ENCODE measurements around the gene NPHP4. TPM values are rescaled to one million over a fixed set of nuclear protein-coding genes. Genes with fewer than 3 reads are reported as not detected.
"Not testable (repeated sequence)": the region's sequence is repeated elsewhere in the genome, so short reads cannot be mapped to it uniquely, and the experiment has no call there.

Gene NPHP4
- total RNA-seq, 2 donors from 2014 or later: 11.4 to 32.2 TPM

GRCh38 chr1:5933676-5934057 is 58.6 kb downstream of the NPHP4 start:
- no peak for DNase-seq (ENCODE audit: low spot score)
- TF ChIP-seq POLR2AphosphoS5 (IDR thresholded peaks at IDR 0.05): no peak
- Histone ChIP-seq H3K4me1 (replicated peaks) (no peaks in the 10 kb centered on the region), H3K27me3 (replicated peaks; ENCODE audit: insufficient read depth) (no peaks in the 10 kb centered on the region), H3K4me3 (no peak overlapping the region), H3K36me3 (no peaks in the 10 kb centered on the region), H3K9me3 (no peaks in the 10 kb centered on the region), H3K27ac (no peak overlapping the region)
- intact Hi-C loops (cut with DNase I): no loop called here
- 86% methylated on average over 7 of the region's 7 CpGs for WGBS

GRCh38 chr1:5933050-5933449 is 59.2 kb downstream of the NPHP4 start:
- intact Hi-C loops (cut with DNase I): no loop called here
- WGBS: 97% methylated on average over 6 of the region's 6 CpGs
- no peaks in the 10 kb centered on the region for H3K4me1 ChIP-seq (replicated peaks)
- TF ChIP-seq POLR2AphosphoS5 (IDR thresholded peaks at IDR 0.05) (no peak), CTCF (IDR thresholded peaks at IDR 0.05) (no peak), POLR2A (IDR thresholded peaks at IDR 0.05) (no peak)
- no peaks in the 10 kb centered on the region for H3K27me3 ChIP-seq (replicated peaks; ENCODE audit: insufficient read depth)
- H3K36me3 ChIP-seq: no peaks in the 10 kb centered on the region
- no peak overlapping the region for H3K4me3 ChIP-seq
- DNase-seq (ENCODE audit: low spot score): no peak
- no peak overlapping the region for H3K27ac ChIP-seq
- no peaks in the 10 kb centered on the region for H3K9me3 ChIP-seq

GRCh38 chr1:5928714-5929400 is 63.4 kb downstream of the NPHP4 start:
- no peaks in the 10 kb centered on the region for H3K36me3 ChIP-seq

GRCh38 chr1:5927506-5928370 is 64.5 kb downstream of the NPHP4 start:
- intact Hi-C loops (cut with DNase I): no loop called here
- no peak overlapping the region for H3K4me3 ChIP-seq
- no peak overlapping the region for H3K27ac ChIP-seq
- no peaks in the 10 kb centered on the region for H3K36me3 ChIP-seq
- no peak for DNase-seq (ENCODE audit: low spot score)
- H3K9me3 ChIP-seq: no peaks in the 10 kb centered on the region
- WGBS: 93% methylated on average over 19 of the region's 19 CpGs
- no peaks in the 10 kb centered on the region for H3K4me1 ChIP-seq (replicated peaks)
- no peaks in the 10 kb centered on the region for H3K27me3 ChIP-seq (replicated peaks; ENCODE audit: insufficient read depth)
- TF ChIP-seq CTCF (IDR thresholded peaks at IDR 0.05): no peak

More at GRCh38 chr1:5928714-5929400, 63.4 kb downstream of the NPHP4 start:
- no peak overlapping the region for H3K4me3 ChIP-seq
- H3K4me1 ChIP-seq (replicated peaks): no peaks in the 10 kb centered on the region
- no peak for DNase-seq (ENCODE audit: low spot score)
- no peak for TF ChIP-seq CTCF (IDR thresholded peaks at IDR 0.05)
- TF ChIP-seq POLR2AphosphoS5 (IDR thresholded peaks at IDR 0.05): no peak
- no peak for TF ChIP-seq POLR2A (IDR thresholded peaks at IDR 0.05)
- 68% methylated on average over 4 of the region's 4 CpGs for WGBS
- intact Hi-C loops (cut with DNase I): no loop called here
- H3K27ac ChIP-seq: no peak overlapping the region
- no peaks in the 10 kb centered on the region for H3K9me3 ChIP-seq
- no peaks in the 10 kb centered on the region for H3K27me3 ChIP-seq (replicated peaks; ENCODE audit: insufficient read depth)

GRCh38 chr1:5926686-5927435 is 65.4 kb downstream of the NPHP4 start:
- H3K27ac ChIP-seq: no peak overlapping the region
- intact Hi-C loops (cut with DNase I): no loop called here
- no peaks in the 10 kb centered on the region for H3K9me3 ChIP-seq
- H3K4me1 ChIP-seq (replicated peaks): no peaks in the 10 kb centered on the region
- no peaks in the 10 kb centered on the region for H3K27me3 ChIP-seq (replicated peaks; ENCODE audit: insufficient read depth)
- no peak for TF ChIP-seq POLR2A (IDR thresholded peaks at IDR 0.05)
- TF ChIP-seq POLR2AphosphoS5 (IDR thresholded peaks at IDR 0.05): no peak
- no peak for TF ChIP-seq CTCF (IDR thresholded peaks at IDR 0.05)
- no peaks in the 10 kb centered on the region for H3K36me3 ChIP-seq
- 91% methylated on average over 18 of the region's 18 CpGs for WGBS
- no peak overlapping the region for H3K4me3 ChIP-seq
- DNase-seq (ENCODE audit: low spot score): no peak

GRCh38 chr1:5922700-5923330 is 69.4 kb downstream of the NPHP4 start:
- WGBS: 94% methylated on average over 21 of the region's 21 CpGs
- H3K9me3 ChIP-seq; H3K4me3 ChIP-seq; DNase-seq (ENCODE audit: low spot score); H3K27ac ChIP-seq; H3K4me1 ChIP-seq (replicated peaks); H3K36me3 ChIP-seq; intact Hi-C loops (cut with DNase I); H3K27me3 ChIP-seq (replicated peaks; ENCODE audit: insufficient read depth): not testable (repeated sequence)
